EL (cell line): ENCODE results near the gene NPPC.
A peak's percentile ranks its signal among the peaks of the same experiment; 100 is the strongest.
"Not testable (repeated sequence)": the region's sequence is repeated elsewhere in the genome, so short reads cannot be mapped to it uniquely, and the experiment has no call there.

ENCODE experiments used
- DNase-seq: peaks from one replicate; pipeline ENCODE4 v3.0.0-alpha.2; 2016

The NPPC gene, protein sequence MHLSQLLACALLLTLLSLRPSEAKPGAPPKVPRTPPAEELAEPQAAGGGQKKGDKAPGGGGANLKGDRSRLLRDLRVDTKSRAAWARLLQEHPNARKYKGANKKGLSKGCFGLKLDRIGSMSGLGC

DNA sequence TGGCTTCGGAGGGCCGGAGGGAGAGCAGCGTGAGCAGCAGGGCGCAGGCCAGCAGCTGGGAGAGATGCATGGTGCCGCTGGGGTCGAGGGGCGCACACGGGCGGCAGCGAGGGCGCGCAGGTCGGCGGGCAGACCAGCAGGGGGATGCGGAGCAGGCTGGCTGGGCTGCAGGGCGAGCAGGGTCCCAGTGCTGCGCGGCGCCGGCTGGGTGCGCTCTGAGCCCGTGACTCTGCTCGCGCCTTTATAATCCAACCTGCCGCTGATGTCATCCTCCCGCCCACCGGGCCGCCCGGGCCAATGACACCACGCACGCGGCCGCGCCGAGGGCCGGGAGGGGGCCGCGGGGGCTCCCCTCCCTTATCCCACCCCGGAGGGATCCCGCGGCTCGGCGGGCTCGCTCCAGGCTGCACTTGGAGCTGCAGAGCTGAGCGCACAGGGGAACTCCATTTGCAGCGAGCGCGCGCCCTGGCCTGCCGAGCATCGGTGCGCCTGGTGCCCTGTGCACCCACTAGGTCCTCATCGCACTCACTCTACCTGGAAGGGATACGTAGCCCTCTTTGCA is at the start of gene NPPC:
NPPC (minus strand) TSS at position 217 of the 562 bp plus-strand sequence; CDS start at position 70, 147 bp downstream.
- DNase-seq = peak; percentile 69

DNA sequence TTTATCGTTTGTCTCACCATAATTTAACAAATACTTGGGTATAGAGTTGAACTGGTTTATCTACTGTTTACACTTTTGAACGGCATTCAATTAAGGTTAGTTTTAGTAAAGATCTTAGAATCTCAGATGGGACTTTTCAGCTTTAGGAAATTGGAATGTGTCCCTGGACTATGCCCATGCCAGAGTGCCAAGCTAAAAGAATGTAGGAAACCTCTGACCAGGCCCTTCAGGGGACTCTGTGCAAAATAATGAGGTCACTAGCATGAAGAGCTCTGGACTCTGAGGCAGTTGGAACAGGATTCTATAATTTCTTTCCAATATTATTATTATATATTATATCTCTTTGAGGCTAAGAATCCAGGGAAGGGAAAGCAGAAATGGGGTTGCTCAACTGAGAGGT is 48.8 kb upstream of the NPPC start:
- no peak for DNase-seq

DNA sequence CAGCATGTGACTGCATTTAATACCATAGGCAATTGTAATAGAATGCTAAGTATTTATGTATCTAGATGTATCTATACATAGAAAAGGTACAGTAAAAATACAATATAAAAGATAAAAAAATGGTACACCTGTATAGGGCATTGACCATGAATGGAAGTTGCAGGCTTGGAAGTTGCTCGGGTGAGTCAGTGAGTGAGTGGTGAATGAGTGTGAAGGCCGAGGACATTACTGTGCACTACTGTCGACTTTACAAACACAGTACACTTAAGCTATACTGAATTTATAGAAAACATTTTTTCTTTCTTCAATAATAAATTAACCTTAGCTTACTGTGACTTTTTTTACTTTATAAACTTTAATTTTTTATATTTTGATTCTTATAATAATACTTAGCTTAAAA is 44.3 kb upstream of the NPPC start:
- DNase-seq = no peak

DNA sequence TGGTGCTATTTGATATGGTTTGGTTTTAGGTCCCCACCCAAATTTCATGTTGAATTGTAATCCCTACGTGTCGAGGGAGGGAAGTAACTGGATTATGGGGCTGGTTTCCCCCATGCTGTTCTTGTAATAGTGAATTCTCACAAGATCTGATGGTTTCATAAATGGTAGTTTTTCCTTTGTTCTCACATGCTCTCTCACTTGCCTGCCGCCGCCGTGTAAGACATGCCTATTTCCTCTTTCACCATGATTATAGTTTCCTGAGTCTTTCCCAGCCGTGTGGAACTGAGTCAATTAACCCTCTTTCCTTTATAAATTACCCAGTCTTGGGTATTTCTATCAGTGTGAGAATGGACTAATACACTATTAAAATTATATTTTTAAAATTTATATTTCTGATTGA is 42.6 kb upstream of the NPPC start:
- DNase-seq = no peak

- no peak for DNase-seq
Measured at GRCh38 chr2:231966886-231967285, 40.7 kb upstream of the NPPC start.

- DNase-seq = no peak
Measured at GRCh38 chr2:231965102-231965501, 38.9 kb upstream of the NPPC start.

DNA sequence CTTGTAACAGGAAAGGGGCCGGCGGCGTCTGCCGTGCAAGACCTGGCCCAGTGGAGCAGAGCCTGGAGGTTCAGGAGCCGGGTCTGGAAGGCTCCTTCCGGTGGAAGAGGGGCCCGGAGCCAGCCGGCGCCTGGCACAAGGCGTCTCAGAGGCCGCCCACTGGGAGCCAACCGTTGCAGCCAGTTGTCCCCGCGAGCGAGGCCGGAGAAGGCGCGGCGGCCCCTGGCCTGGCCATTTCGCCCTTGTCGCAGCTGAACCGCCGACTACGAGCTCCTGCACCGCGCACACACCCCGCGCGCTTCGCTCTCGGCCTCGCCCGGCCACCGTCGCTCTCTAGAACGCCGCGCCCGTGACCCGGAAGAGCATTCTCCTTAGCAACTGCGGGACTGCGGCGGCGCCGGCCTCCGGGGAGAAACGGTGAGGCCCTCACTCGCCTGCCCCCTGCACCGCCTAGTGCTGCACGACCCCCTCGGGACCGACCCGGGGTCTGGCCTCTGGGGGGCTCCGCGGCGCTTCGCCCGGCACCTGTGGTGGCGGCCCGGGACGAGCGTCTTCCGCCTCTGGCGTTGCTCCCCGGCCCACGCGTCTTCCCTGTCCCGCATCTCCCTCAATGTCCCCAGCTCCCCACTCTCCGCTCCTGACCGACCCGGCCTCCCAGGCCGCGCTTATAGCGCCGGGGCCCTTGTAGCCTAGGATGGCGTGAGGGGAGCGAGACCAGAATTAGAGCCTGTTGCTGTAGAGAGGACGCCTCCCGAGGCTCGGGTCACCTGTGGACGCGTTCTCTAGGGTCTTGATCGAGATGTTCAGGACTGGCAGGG is 35.4 kb upstream of the NPPC start, which contains the start of gene DIS3L2:
DIS3L2 (plus strand) TSS at position 365 of the 818 bp plus-strand sequence. CDS start 53,215 bp downstream, outside the sequence.
- DNase-seq = peak; percentile 77

DNA sequence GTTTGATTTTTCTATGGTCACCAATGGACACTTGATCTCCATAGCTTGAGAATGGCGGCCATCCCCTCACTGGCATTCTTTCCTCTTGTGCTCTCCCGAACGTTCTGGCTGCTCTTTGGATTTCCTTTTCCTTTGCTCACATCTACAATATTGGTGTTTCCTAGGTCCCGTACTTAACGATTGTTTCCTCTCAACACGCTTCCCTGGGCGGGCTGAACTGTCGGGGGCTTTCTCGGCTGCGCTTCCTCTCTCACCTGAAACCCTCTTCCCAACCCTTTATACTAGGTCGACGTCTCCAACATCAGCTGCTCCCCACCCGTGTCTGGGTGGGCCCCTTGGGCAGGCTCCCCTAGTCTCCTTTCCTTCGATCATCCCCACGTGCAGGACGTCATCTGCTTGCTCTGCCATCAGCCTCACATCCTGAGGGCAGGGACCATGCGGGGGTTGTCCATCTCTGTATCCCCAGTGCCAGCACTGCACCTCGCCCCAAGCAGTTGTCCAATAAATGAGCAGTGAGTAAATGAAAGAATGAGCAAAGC is 34.7 kb upstream of the NPPC start:
- no peak for DNase-seq

- no peak for DNase-seq
Measured at GRCh38 chr2:231957913-231958763, 31.9 kb upstream of the NPPC start.

GRCh38 chr2:231955758-231956472 is 29.7 kb upstream of the NPPC start:
- DNase-seq = no peak

DNA sequence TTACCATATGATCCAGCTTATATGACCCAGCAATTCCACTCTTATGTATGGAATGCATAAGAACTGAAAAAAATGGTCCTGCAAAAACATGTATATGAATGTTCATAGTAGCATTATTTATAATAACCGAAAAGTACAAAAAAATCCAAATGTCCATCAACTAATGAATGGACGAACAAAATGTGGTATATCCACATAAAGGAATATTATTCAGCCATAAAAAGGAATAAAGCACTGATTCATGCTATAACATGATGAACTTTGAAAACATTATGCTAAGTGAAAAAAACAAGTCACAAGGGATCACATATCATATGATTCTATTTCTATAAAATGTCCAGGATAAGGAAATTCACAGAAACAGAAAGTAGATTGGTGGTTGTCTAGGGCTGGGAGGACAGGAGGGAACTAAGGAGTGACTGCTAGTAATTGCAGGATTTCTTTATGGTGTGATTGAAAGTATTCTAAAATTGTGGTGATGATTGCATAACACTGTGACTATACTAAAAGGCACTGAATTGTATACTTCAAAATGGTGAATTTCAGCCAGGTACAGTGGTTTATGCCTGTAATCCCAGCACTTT is 25.3 kb upstream of the NPPC start:
- DNase-seq = no peak

DNA sequence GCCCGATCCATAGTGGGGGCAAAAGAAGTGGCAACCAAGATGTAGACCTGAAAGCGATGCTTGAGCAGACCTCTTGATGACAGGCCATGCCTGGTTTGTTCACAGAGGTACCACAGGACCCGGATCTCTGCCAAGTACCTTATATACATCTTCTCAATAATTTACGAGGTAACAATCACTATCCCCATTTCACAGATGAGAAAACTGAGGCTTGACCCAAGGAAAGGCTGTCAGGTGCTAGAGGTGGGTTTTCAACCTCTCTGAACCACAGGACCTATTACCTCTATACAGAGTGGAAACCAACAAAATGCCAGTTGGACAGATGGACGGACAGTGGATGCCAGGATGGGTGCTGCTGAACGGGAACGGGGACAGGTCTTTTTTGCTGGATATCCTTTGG is 21.5 kb upstream of the NPPC start:
- no peak for DNase-seq

- not testable (repeated sequence) for DNase-seq
Measured at GRCh38 chr2:231947112-231947511, 20.9 kb upstream of the NPPC start.

GRCh38 chr2:231946241-231946814 is 20.1 kb upstream of the NPPC start:
- no peak for DNase-seq

- no peak for DNase-seq
Measured at GRCh38 chr2:231942180-231942579, 16.0 kb upstream of the NPPC start.

GRCh38 chr2:231941673-231942072 is 15.5 kb upstream of the NPPC start:
- no peak for DNase-seq

- DNase-seq = no peak
Measured at GRCh38 chr2:231940795-231941194, 14.6 kb upstream of the NPPC start.

DNA sequence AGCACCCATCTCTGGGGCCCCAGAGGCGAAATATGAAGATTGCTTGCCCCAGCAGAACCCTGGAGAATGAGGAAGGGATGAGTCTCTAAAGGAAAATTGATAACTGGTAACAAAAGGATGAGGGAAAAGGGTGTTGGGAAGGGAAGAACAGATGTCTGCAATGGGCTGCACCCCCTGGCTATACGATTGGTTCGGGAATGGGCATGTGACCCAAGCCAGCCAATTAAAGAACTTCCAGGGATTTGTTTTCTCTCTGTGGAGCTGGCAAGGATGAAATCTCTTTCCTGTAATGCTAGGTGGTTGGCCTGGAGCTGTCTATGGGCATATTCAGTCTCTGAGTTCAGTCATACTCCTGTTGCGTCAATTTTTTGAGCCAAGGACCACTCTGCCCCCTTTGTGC is 12.8 kb upstream of the NPPC start:
- no peak for DNase-seq

GRCh38 chr2:231937057-231937456 is 10.9 kb upstream of the NPPC start:
- DNase-seq = no peak

DNA sequence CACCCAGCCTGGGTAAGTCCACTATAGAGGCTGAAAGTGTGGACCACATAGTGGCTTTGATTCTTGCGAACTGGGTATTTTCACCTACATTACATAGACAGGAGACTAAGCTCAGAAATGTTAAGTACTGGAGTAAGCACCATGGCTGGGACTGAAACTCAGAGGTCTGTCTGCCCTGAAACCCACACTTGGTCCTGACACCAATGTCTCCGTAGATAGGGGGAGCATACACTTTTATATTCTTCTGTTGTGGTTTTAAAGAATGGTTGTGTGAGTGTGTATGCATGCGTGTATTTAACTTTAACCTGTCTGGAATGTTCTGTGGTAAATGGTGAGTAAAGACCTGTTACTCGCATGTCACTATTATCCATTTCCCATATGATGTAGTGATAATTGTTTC is 10.3 kb upstream of the NPPC start:
- DNase-seq = no peak

DNA sequence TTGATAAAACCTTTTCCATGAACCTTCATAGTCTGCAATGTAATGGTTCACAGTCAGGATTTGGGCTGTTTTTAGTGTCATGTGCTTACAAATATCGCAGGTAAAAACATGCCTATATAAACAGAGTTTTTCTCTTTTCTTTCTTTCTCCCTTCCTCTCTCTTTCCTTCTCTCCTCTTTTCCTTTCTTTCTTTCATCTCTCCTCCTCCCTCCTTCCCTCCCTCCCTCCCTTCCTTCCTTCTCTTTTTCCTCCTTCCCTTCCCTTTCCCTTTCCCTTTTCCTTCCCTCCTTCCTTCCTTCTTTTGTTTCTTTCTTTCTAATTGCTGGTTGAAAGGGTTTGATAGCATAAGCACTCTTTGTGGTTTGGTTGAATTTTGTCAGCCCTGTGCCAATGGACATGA is 9.6 kb upstream of the NPPC start:
- DNase-seq = no peak

DNA sequence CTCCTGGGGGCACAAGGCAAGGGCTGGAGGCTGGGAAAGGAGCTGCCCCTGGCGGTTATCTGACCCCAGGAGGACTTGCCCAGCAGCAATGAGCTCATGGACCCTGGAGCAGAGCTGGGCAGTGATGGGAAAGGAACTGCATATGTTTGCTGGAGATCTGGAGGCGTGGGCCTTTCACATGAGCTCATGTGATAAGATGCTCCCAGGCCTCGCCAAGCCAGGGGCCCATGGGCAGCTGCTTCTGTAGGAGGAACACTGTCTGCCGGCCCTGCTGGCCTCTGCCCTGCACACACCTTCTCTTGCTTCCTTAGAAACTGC is 9.0 kb upstream of the NPPC start:
- no peak for DNase-seq
